22Rv1 (cell line): ENCODE data around the gene GALP.

Source experiments
- ZFX ChIP-seq: fragments of 450-650 bp; IDR thresholded peaks from 2 replicates; pipeline ENCODE4 v1.6.1; 2017; ENCODE audit warnings: antibody characterized with exemption, borderline replicate concordance
- TF ChIP-seq, protein P1 (sequence below): fragments of 450-650 bp; IDR thresholded peaks from 2 replicates; pipeline ENCODE4 v1.5.1; 2017; ENCODE audit warnings: mild to moderate bottlenecking

GRCh38 chr19:56209091-56209490 lies 33.3 kb downstream of the GALP start:
- TF ChIP-seq, protein P1, sequence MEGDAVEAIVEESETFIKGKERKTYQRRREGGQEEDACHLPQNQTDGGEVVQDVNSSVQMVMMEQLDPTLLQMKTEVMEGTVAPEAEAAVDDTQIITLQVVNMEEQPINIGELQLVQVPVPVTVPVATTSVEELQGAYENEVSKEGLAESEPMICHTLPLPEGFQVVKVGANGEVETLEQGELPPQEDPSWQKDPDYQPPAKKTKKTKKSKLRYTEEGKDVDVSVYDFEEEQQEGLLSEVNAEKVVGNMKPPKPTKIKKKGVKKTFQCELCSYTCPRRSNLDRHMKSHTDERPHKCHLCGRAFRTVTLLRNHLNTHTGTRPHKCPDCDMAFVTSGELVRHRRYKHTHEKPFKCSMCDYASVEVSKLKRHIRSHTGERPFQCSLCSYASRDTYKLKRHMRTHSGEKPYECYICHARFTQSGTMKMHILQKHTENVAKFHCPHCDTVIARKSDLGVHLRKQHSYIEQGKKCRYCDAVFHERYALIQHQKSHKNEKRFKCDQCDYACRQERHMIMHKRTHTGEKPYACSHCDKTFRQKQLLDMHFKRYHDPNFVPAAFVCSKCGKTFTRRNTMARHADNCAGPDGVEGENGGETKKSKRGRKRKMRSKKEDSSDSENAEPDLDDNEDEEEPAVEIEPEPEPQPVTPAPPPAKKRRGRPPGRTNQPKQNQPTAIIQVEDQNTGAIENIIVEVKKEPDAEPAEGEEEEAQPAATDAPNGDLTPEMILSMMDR: no peak
- no peak for TF ChIP-seq ZFX
